Stimulated activated CD4-positive, alpha-beta T cell treated with anti-CD3 and anti-CD28 coated beads, Interleukin-4, amount 100 ng/mL, for 24 hours (primary cell): ENCODE measurements around the gene LIPA.

ENCODE experiments used
- DNase-seq: peaks from one replicate; pipeline ENCODE4 v3.0.0-alpha.2; 2020

LIPA gene

GRCh38 chr10:89238956-89239644 is 12.5 kb downstream of the LIPA start:
- DNase-seq: no peak

- no peak for DNase-seq
Observed at GRCh38 chr10:89237849-89238248, 13.7 kb downstream of the LIPA start.

GRCh38 chr10:89236226-89236797 is 15.3 kb downstream of the LIPA start:
- DNase-seq: no peak

- no peak for DNase-seq
Observed at GRCh38 chr10:89235073-89235798, 16.3 kb downstream of the LIPA start.

- no peak for DNase-seq
Observed at GRCh38 chr10:89233033-89233432, 18.5 kb downstream of the LIPA start.

- no peak for DNase-seq
Observed at GRCh38 chr10:89228962-89229361, 22.6 kb downstream of the LIPA start.

GRCh38 chr10:89228146-89228545 is 23.4 kb downstream of the LIPA start:
- no peak for DNase-seq

GRCh38 chr10:89226891-89227290 is 24.7 kb downstream of the LIPA start:
- no peak for DNase-seq

- no peak for DNase-seq
Observed at GRCh38 chr10:89224739-89225443, 26.7 kb downstream of the LIPA start.

- no peak for DNase-seq
Observed at GRCh38 chr10:89221919-89222318, 29.7 kb downstream of the LIPA start.

- no peak for DNase-seq
Observed at GRCh38 chr10:89219513-89220218, 31.9 kb downstream of the LIPA start.

GRCh38 chr10:89217057-89217990 is 34.3 kb downstream of the LIPA start:
- DNase-seq: peak; percentile 73

- DNase-seq: no peak
Observed at GRCh38 chr10:89216056-89216455, 35.5 kb downstream of the LIPA start.

GRCh38 chr10:89215511-89215910 is 36.1 kb downstream of the LIPA start:
- DNase-seq: no peak

- no peak for DNase-seq
Observed at GRCh38 chr10:89214566-89215165, 36.9 kb downstream of the LIPA start.

GRCh38 chr10:89213191-89213808 is 38.3 kb downstream of the LIPA start:
- DNase-seq: no peak

- DNase-seq: no peak
Observed at GRCh38 chr10:89210794-89211425, 40.7 kb downstream of the LIPA start.

- DNase-seq: no peak
Observed at GRCh38 chr10:89209718-89210117, 41.9 kb downstream of the LIPA start.

- DNase-seq: peak; percentile 12
Observed at GRCh38 chr10:89207801-89208551, 43.6 kb downstream of the LIPA start.
